ENCODE measurements around the gene SCUBE1. TPM values are rescaled to one million over a fixed set of nuclear protein-coding genes. Genes with fewer than 3 reads are reported as not detected.

Gene SCUBE1
- total RNA-seq, 1 donor from 2014 or later: not detected

- no peak overlapping the region for H3K4me3 ChIP-seq (ENCODE audit: low read depth, low read length)
- DNase-seq (ENCODE audit: low read depth): no peak
- TF ChIP-seq CTCF (conservative IDR thresholded peaks at IDR 0.05; ENCODE audit: low read depth, low read length): no peak
Measured at GRCh38 chr22:43147821-43148220, 195.4 kb downstream of the SCUBE1 start.

Other genes with a start within 250 kb of the SCUBE1 start
- 12.4 and 18.3 TPM in 2 replicates for gene BIK, start 232.6 kb downstream of the SCUBE1 start, total RNA-seq
- gene MCAT, start 200.0 kb downstream of the SCUBE1 start, total RNA-seq: 31.9 and 45.4 TPM in 2 replicates
- gene TSPO, start 191.8 kb downstream of the SCUBE1 start, total RNA-seq: 524 and 536 TPM in 2 replicates
- gene TTLL12, start 156.2 kb downstream of the SCUBE1 start, total RNA-seq: 91.8 and 104 TPM in 2 replicates
- not detected in 2 replicates for gene MPPED1, start 68.6 kb upstream of the SCUBE1 start, total RNA-seq

Measured in epithelial cell of proximal tubule (primary cell).